HG03196 (cell line): Measurements from ENCODE around the gene WASF2.
A peak's percentile ranks its signal among the peaks of the same experiment; 100 is the strongest.
"Not testable (repeated sequence)": the region's sequence is repeated elsewhere in the genome, so short reads cannot be mapped to it uniquely, and the experiment has no call there.

Experiments used
- ATAC-seq: cut with Tn5 transposase; IDR thresholded peaks from one replicate; pipeline ENCODE4 v1.9.1; 2021; ENCODE audit not compliant: unreplicated experiment

Gene WASF2

DNA sequence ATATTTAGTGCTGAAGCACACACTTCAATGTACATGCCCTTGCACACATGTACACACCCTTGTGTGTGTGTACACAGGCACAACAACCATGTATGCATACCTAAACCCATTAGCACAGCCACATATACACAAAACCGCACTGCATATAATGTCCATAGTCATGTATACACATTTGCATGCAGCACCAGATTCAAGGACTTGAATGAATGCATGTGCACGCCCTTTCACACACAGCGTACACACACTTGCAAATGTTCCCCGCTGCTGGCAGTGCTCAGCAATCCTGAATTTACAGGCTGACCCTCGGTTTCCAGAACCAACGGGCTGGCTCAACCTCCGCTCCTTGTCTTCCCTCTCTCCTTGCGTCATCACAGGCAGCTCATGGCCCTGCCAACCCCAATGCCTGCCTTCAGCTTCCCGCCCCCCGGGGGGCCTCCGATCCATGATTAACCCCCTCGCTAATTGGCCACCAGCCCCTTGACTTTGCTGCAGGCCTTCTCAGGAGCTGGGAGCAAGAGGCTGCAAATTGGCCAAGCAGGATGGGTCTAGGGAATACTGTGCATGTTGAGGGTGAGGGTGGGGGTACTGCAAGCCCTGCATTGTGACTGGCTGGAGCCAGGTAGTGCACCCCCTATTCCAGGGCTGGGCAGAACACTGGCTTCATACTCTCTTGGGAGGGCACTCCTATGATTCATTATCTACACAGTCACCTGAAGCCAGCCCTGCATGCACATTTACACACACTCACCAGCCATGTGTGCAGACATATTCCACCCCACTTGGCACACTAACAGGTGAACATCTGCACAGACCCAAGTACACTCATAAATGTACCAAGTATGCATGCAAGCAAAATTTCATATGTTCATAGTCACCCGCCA, 89.6 kb downstream of the WASF2 start:
- no peak for ATAC-seq

DNA sequence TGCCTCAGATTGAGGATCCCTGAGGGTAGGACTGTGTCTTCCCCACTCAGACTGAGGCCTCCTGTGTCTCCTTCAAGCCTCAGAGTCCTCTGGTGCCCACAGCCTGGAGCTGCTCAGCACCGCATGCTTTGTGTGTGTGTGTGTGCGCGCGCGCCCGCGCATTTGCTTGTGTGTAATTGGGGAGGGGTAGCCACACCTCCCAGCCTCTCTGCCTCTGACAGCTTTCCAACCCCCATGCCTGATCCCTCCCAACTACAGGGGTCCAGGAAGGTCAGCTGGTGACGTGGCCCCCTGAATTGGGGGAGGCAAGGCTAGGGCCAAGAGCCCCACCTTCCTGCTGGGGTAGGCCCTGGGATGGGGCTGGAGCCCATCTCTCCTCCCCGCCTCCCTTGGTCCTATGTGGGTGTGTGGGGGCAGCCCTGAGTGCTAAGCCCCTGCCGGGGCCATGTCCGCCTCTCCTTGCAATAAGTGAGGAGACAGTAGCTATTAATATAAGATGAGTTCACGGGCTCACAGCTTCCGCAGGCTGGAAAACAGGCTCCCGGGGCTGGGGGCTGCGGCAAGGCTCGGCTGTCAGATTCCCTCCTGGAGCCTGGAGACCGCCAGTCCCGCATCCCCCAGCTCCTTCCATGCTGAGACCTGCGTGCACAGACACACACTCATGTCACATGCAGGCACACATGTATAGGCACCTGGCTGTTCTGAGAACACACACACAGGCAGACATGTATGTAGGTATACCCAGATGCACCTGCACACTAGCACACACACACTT, 90.5 kb downstream of the WASF2 start:
- ATAC-seq, result no peak

DNA sequence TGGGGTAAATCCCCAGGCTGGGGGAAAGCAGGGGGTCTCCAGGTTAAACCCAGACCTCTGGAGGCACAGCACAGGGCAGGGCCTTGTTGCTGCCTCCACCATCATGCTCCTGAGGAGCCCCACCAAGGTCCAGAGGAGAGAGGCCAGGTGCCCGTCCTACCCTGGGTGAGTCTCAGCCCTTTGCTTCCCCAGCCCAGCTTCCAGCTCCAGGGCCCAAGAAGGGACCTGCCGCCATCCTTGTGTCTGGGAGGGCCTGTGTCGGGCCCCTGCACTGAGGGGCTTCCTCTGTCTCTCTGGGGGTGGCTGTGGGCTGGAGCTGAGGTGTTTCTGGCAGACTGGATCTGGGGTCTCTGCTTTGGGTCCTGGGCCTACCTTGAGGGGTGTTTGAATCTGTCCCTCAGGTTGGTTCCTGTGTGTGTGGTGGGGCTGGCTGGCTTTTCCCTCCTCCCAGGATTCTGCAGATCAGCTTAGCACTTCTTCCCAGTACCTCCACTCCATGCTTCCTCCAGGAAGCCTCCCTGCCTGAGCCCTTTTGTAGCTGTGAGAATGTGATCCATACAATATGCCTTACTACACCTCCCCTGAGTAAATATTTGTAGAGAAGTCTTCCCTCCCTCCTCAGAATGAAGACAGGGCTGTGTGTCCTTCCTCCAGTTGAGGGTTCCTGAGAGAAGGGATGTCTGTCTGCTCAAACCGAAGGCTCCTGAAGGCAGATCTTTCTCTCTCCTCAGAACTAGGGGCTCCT, 91.4 kb downstream of the WASF2 start:
- no peak for ATAC-seq

DNA sequence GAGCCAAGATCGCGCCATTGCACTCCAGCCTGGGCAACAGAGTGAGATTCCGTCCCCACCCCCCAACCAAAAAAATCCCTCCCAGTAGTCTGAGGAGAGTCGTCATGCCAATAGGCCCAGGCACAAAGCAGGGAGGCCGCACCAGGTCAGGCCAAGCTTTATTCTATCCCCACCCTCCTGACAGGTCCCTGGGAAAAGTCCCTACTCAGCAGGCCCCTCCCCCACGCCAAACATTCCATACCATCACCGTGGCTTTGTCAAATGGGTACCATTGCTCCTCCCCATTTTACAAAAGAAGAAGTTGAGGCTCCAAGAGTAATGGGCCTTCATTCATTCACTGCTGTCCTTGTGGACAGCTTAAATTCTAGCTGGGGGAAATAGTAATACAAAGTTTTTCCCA, 92.2 kb downstream of the WASF2 start:
- ATAC-seq, result no peak

DNA sequence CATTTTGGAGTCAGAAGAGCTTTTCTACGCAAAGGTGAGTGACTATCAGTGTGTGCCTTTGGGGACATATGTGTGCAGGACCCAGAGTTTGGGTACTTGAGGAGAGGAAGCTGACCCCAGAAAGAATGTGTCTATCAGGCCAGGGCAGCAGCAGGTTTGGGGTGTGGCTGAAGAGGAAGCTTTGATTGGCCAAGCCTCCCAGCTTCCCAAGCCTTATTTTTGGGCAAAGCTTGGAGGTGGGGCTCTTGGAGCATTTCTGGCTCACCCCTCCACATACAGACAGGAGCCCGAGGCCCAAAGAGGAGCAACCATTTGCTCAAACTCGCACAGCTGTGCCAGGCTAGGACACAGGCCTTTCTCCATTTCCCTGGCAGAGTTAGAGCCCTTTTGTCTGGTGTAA, 92.9 kb downstream of the WASF2 start:
- ATAC-seq, result no peak

DNA sequence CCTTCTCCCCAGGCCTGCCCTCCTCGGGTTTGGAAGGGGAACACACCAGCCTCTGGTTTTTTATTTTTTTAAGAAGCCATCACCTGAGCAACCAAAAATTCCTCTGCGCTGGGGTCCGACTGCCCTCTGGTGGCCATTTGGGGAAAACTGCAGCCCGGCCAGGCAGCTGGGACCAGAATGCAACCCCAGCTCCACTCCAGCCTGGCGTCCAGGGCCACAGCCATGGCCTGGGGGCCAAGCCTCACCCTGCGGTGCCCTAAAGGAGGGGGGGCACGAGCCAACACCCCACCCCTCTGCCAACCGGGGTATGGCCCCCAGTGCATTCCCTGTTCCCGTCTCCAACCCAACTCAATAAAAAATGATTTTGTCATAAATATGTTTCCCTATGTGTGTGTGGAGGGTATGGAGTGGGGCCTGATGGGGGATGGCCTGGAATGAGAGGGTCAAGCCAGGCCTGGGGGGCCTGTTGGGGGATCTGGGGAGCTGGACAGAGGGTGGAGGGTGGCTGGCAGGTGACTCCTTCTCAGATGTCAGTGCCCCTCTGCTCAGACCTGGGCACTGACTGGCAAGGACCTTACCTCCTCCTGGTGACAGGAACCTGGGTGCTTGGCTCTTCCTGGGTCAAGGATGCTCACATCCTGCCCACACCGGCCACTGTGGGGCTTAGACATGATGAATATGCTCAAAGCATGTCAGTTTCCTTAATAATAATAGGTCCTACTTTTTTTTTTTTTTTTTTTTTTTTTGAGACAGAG, 94.3 kb downstream of the WASF2 start:
- ATAC-seq, result no peak

DNA sequence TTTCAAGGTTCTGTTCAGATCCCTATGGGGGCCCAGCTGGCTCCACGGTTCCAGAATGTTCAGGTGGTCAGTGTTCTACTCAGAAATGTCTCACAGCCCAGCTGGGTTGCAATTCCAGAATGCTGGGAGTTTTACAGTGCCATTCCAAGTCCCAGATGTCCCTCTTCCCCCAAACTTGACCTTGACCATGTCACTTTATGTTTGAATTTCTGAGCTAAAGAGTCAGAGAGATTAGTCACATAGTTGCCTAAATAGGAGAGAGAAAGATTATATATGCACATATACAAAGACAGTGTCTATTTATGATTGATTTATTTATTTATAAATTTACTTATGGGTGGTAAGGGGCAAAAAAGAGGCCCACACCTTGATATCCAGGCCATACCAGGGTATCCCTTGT, 95.0 kb downstream of the WASF2 start:
- no peak for ATAC-seq

DNA sequence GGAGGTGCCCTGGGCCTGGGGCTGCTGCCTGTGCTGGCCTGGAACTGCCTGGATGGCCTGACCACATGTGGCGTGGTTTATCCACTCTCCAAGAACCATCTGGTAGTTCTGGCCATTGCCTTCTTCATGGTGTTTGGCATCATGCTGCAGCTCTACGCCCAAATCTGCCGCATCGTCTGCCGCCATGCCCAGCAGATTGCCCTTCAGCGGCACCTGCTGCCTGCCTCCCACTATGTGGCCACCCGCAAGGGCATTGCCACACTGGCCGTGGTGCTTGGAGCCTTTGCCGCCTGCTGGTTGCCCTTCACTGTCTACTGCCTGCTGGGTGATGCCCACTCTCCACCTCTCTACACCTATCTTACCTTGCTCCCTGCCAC, 95.7 kb downstream of the WASF2 start:
- ATAC-seq, result no peak

DNA sequence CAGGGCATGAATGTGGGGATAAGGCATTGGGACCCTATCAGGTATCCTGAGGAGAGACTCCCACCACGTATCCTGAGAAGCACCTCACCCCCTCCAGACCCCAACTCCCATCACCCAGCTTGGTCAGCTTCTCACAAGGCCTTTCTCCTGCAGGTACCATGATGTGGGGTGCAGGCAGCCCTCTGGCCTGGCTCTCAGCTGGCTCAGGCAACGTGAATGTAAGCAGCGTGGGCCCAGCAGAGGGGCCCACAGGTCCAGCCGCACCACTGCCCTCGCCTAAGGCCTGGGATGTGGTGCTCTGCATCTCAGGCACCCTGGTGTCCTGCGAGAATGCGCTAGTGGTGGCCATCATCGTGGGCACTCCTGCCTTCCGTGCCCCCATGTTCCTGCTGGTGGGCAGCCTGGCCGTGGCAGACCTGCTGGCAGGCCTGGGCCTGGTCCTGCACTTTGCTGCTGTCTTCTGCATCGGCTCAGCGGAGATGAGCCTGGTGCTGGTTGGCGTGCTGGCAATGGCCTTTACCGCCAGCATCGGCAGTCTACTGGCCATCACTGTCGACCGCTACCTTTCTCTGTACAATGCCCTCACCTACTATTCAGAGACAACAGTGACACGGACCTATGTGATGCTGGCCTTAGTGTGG, 96.2 kb downstream of the WASF2 start:
- no peak for ATAC-seq

DNA sequence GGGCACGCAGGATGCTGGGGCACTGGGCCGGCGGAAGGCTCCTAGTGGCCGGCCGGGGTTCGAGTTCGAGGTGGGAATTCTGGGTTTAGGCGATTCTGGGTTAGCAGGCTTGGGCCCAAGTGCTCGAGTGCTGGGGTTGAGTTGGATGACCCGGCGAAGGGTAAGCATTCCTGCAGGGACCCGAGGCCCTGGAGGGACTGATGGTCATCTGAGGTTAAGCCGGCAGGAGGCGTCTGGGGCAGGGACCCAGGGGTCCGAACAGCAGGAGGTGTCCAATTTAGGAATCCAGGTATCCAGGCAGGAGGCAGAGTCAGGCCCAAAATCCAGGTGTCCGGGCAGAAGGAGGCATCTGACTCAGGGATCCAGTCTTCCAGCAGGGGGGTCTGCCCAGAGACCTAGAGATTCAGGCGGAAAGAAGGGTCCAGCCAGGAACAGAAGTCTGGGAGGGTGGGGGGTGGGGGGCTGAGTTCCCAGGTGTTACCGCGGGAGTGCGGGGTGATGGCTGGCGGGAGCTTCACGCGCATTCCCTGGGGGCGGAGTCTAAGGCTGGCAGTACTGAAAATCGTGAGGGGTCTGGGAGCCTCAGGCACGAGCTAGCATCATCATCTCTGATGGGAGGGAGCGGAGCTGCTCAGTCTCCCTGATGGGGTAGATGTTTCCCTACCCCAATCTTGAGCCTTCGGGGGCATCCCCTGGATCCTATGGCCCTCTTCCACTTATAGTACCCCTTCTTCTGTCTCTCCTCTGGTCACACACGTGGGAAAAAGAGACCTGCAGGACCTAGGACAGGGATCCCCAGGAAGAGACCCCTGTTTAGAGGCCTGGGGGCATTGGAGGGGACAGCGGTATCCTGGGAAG, 97.0 kb downstream of the WASF2 start:
- ATAC-seq, result no peak

DNA sequence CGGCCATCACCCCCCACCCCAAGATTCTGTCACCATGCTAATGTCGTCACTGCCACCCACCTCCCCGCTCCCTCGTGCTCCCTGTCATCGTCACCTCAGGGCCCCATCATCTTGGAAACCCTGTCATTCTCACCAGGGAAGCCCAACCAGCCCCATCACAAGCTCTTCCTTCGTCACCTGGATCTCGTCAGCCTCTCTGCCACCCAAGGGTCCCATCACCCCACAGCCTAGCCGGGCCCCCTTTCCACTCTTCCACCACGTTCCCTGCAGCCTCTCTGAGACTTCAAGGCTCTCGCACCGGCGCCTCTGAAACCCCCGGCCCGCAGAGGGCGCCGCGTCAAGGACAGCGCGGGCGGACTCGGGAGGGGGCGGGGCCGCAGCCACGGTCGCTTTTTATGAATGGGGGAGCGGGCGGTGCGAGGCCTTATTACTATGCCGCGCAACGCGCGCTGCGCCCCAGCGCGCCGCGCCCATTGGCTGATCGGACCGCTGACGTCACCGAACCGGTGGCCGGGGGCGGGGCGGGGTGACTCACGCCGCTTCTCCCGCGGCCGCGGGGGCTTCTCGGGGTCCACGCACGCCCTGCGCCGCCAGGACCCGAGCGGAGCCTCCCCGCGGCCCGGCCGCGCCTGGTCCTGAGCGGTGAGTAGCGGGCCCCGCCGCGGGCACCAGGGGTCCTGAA, 97.7 kb downstream of the WASF2 start, which contains the start of gene GPR3:
Gene GPR3 (plus strand): TSS at position 527 of the 682 bp plus-strand sequence. CDS start 1,177 bp downstream, outside the sequence.
- peak; percentile 65 for ATAC-seq

DNA sequence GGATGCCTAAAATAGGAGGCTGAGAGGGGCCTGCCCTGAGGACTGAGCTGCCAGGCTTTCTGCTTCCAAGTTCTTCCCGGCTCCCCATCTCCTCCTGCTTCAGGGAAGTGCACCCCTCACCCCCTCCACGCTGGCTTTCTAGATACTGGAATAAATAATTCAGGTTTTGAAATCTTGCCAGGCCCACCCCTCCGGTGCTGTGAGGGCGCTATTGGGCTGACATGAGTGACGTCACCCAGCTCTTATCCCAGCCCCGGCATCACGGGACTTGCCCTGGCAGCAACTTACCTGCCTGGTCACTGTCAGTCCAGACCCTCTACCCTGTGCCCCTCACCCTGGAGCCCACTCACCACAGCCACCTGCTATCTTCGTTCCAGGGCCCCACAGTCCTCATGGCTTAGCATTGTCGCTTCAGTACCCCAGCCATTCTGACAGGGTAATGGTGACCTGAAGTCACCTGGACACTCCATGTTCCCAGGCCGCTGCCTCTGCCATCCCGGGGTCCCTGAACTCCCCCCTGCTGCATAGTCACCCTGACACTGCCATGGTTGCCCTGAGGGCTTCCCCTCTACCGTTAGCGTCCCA, 98.4 kb downstream of the WASF2 start:
- ATAC-seq, result no peak

DNA sequence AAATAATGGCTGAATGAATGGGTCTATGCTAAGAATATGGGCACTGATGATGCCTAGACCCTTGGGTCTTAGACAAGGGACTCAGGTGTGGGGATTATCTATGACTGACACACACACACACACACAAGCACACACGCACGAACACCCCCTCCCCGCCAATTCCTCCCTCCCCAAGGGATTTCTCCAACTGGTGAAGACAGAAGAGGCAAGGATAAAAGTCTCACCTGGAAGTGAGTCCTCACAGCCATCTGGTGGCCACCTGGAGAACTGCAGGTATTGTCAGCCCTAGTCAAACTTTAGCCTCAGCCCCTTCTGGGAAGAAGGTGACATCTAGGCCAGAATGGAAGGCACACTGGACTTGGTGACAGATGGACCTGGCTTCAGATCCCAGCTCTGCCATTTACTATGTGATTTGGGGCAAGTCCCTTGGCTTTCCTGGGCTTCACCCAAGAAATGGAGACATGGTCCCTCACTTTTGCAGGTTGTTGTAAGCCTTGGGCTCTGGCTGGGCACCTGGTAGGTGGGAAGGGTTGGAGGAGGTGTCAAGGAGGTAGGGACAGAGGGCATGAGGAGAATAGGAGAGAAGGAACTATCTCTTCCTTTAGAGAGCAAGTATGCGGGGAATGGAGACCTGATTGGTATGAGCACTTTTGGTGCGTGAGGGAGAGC, 101.5 kb downstream of the WASF2 start:
- ATAC-seq, result no peak

DNA sequence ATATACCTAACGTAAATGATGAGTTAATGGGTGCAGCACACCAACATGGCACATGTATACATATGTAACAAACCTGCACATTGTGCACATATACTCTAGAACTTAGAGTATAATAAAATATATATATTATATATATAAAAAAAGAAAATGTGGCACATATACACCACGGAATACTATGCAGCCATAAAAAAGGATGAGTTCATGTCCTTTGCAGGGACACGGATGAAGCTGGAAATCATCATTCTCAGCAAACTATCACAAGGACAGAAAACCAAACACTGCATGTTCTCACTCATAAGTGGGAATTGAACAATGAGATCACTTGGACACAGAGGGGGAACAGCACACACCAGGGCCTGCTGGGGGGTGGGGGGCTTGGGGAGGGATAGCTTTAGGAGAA, 105.2 kb downstream of the WASF2 start:
- ATAC-seq, result not testable (repeated sequence)

DNA sequence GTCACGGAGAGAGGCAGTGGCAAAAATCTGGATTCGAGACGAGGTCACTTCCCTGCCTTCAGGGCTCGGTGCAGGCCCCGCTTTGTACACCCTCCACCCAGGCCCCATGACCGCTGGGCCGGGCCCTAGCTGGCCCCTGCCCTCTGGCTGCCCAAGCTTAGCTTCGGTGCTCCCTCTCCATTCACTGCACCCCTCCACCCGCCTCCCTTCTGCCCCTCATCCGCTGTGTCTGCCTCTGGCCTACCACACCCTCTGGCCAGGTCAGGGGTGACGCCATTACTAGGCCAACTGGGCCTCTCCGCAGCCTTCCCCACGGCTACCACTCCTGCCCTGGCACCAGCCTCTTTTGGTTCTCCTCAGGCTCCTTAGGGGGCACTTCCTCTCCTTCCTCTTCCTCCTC, 106.3 kb downstream of the WASF2 start:
- ATAC-seq, result no peak

DNA sequence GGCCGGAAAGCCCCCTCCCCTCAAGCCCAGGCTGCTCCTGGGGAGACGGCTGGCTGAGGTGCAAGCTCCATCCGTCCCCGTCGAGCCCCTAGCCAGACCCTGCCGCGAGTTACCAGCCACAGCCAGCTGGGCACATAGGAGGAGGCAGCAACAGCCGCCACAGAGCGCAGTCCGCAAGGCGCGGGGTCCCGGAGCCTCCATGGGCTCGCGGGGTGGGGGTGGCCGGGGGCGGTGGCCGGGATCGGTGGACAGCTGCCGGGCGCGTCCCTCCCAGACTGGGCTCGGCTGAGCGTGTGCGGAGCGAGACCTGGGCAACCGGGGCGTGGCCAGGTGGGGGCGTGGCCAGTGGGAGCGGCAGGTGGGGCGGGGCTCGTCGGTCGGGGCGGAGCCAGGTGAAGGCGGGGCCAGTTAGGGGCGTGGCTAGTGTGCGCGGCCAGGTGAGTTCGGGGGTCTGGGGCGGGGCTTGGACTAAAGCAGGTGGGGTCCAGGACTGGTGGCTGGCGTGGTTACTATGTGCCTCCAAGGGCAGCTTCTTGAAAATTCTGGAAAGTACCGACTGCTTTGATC, 106.8 kb downstream of the WASF2 start, which contains the start of gene CD164L2:
Gene CD164L2 (minus strand): TSS at position 295 of the 567 bp plus-strand sequence. CDS start 94 bp downstream, at position 201.
- no peak for ATAC-seq
